H1 (cell line): ENCODE results near the gene JAKMIP2. TPM values are rescaled to one million over a fixed set of nuclear protein-coding genes. Genes with fewer than 3 reads are reported as not detected.

Experiments
- ATF3 ChIP-seq: IDR thresholded peaks from 2 replicates; pipeline ENCODE4 v1.6.1; 2011; ENCODE audit warnings: low read depth, mild to moderate bottlenecking, low read length; ENCODE audit not compliant: insufficient read depth
- TCF12 ChIP-seq: IDR thresholded peaks from 2 replicates; pipeline ENCODE4 v1.6.1; 2011; ENCODE audit warnings: low read depth, mild to moderate bottlenecking, low read length
- polyA plus RNA-seq, 7 experiments: library from polyadenylated mRNA; depleted of rRNA in 3 of 7; stranded (reverse) in 5 of 7; unstranded in 2 of 7; fragments of >200 nt in 5 of 7; fragments of 200-250 nt in 2 of 7; gene quantifications; 1 replicate in 5 of 7; 2 replicates in 1 of 7; 4 replicates in 1 of 7; pipeline versions ENCODE4 v1.2.1 to v1.2.3, GENCODE V29; 2011 to 2013; ENCODE audit warnings: missing spikeins in 2 of 7, mixed read lengths in 2 of 7
- total RNA-seq: library from RNA; stranded (reverse); fragmentation: NEBNext Ultra II Directional; extraction: Animal tissue kit (Norgen Biotek cat#: 25700); gene quantifications from 2 replicates; pipeline ENCODE4 v1.2.1, GENCODE V29; 2021

Gene JAKMIP2
- total and polyA plus RNA-seq, 2 of the 8 experiments (the other 6 are each of a cell fraction or from before 2014, with no cell fraction given) = 2.4 to 13.6 TPM

- no peak for TF ChIP-seq ATF3
- TF ChIP-seq TCF12 = no peak
- TF ChIP-seq, all 59 proteins: peak for 0
These were observed 151.0 kb downstream of the JAKMIP2 start (continued) for GRCh38 chr5:147631428-147632003.
